Nephron progenitor cell (in vitro differentiated cells): ENCODE results near the gene SMCO4.

Source experiments
- DNase-seq: peaks from one replicate; pipeline ENCODE4 v3.0.0; 2021
- H3K27ac Mint-ChIP-seq: 2 replicates; pipeline ENCODE4 v1.8.0; 2021; ENCODE audit warnings: mild to moderate bottlenecking, moderate library complexity, mixed read lengths
- H3K27me3 Mint-ChIP-seq: 2 replicates; pipeline ENCODE4 v1.8.0; 2021; ENCODE audit warnings: mild to moderate bottlenecking, low read depth, mixed read lengths; ENCODE audit not compliant: poor library complexity
- H3K36me3 Mint-ChIP-seq: 2 replicates; pipeline ENCODE4 v1.8.0; 2021; ENCODE audit warnings: low read depth, mixed read lengths
- H3K4me1 Mint-ChIP-seq: 2 replicates; pipeline ENCODE4 v1.8.0; 2021; ENCODE audit warnings: mixed read lengths
- H3K4me3 Mint-ChIP-seq: 2 replicates; pipeline ENCODE4 v1.8.0; 2021; ENCODE audit warnings: mild to moderate bottlenecking, moderate library complexity, mixed read lengths
- H3K9me3 Mint-ChIP-seq: 2 replicates; pipeline ENCODE4 v1.8.0; 2021; ENCODE audit warnings: mild to moderate bottlenecking, moderate library complexity, mixed read lengths
- TF ChIP-seq, protein P1 (sequence below): fragments of 200-600 bp; sonication (generic); IDR thresholded peaks from 2 replicates; pipeline ENCODE4 v1.5.0; 2021; ENCODE audit warnings: antibody characterized with exemption

Gene SMCO4

DNA sequence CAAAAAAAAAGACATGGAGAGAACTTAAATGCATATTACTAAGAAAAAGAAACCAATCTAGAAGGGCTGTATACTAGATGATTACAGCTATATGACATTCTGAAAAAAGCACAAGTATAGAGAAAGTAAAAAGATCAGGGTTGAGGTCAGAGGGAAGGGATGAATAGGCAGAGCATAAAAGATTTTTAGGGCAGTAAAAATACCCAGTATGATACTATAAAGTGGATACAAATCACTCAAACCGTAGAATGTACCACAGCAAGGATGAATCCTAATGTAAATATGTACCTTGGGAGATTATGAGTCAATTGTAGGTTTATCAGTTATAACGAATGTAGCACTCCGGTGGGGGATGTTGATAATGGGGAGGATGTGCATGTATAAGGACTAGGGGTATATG is 29.4 kb upstream of the SMCO4 start:
- Mint-ChIP-seq H3K9me3 (peaks cover under 1% of the 10 kb centered on the region), H3K27me3 (no peaks in the 10 kb centered on the region), H3K36me3 (no peaks in the 10 kb centered on the region), H3K4me3 (no peak overlapping the region), H3K4me1 (no peaks in the 10 kb centered on the region), H3K27ac (no peak overlapping the region)
- no peak for DNase-seq
- TF ChIP-seq, protein P1, sequence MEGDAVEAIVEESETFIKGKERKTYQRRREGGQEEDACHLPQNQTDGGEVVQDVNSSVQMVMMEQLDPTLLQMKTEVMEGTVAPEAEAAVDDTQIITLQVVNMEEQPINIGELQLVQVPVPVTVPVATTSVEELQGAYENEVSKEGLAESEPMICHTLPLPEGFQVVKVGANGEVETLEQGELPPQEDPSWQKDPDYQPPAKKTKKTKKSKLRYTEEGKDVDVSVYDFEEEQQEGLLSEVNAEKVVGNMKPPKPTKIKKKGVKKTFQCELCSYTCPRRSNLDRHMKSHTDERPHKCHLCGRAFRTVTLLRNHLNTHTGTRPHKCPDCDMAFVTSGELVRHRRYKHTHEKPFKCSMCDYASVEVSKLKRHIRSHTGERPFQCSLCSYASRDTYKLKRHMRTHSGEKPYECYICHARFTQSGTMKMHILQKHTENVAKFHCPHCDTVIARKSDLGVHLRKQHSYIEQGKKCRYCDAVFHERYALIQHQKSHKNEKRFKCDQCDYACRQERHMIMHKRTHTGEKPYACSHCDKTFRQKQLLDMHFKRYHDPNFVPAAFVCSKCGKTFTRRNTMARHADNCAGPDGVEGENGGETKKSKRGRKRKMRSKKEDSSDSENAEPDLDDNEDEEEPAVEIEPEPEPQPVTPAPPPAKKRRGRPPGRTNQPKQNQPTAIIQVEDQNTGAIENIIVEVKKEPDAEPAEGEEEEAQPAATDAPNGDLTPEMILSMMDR: no peak

DNA sequence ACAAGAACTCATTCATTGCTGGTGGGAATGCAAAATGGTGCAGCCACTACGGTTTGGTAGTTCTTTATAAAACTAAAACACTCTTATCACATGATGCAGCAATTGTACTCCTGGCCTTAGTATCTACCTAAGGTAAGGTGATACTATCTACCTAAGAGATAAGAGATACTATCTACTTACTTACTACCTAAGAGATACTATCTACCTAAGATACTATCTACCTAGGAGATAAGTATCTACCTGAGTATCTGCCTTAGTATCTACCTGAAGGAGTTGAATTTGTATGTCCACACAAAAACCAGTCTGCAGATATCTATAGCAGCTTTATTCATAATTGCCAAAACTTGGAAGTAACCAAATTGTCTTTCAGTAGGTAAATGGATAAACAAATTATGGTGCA is 29.0 kb upstream of the SMCO4 start:
- H3K27me3 Mint-ChIP-seq: no peaks in the 10 kb centered on the region
- H3K27ac Mint-ChIP-seq: no peak overlapping the region
- H3K36me3 Mint-ChIP-seq: no peaks in the 10 kb centered on the region
- no peak for DNase-seq
- no peaks in the 10 kb centered on the region for H3K9me3 Mint-ChIP-seq
- no peak overlapping the region for H3K4me3 Mint-ChIP-seq
- H3K4me1 Mint-ChIP-seq: peaks cover under 1% of the 10 kb centered on the region
- TF ChIP-seq, protein P1: no peak

DNA sequence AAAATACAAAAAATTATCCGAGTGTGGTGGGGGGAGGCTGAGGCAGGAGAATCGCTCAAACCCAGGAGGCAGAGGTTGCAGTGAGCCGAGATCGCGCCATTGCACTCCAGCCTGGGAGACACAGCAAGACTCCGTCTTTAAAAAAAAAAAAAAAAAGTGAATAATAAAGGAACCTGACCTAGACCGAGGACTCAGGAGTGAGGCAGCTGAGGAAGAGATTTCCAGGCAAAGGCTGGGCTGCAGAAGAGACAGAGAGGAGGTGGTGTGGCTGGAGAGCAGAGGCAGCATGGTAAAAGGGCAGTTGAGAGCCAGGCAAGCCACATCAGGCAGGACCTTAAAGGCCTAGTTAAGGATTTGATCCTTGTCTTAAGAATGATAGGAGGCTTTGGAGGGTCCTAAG is 28.4 kb upstream of the SMCO4 start:
- Mint-ChIP-seq H3K27me3 (no peaks in the 10 kb centered on the region), H3K4me1 (peaks cover 4% of the 10 kb centered on the region), H3K4me3 (no peak overlapping the region), H3K9me3 (no peaks in the 10 kb centered on the region), H3K36me3 (no peaks in the 10 kb centered on the region), H3K27ac (no peak overlapping the region)
- DNase-seq: no peak
- TF ChIP-seq, protein P1: no peak

DNA sequence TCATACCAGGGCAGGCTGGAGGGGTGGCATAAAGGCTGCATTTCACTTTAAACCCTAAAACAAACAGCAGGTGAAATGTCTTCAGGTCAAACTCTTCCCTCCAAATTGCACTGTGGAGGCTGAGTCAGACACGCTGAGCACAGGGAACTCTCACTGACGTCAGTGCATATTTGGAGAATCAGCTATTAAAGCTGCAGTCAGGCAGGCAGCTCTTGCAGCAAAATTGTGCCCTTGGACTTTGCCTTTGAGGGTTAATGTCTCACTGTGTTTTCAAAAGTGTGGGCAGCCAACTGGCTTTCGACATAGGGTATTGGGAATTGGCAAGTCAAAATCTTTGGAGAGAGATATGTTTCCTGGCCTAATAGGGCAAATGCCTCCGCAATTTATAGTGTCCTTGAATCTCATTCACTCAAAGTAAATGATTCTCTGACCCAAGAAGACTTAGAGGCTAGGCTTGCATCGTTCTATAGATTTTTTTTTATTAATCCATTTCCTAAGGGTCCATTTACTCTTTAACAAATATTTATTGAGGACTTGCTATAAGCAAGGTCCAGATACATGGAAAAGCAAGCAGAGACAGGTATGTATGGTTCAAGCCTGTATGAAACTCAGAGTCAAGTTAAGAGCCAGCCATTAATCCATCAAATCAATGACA is 27.7 kb upstream of the SMCO4 start:
- Mint-ChIP-seq H3K4me1 (peaks cover 4% of the 10 kb centered on the region), H3K36me3 (no peaks in the 10 kb centered on the region), H3K27ac (no peak overlapping the region), H3K4me3 (no peak overlapping the region), H3K27me3 (peaks cover under 1% of the 10 kb centered on the region), H3K9me3 (no peaks in the 10 kb centered on the region)
- TF ChIP-seq, protein P1: no peak
- DNase-seq: no peak

DNA sequence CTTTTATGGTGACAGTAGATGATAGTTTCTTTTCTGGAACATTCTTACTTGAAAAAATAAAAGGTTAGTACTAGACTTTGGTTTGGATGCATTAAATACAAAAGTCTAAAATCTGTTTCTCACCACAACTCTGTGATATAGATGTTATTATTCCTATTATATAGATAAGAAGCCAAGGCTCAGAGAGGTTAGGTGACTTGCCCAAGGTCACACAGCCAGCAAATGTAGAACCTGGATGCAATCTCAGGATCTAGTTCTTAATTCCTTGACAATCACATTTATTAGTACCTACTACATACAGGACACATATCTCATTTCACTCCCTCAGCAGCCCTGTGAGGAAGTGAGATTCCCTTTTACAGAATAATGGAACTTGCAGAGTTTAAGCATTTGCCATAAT is 26.3 kb upstream of the SMCO4 start:
- Mint-ChIP-seq H3K36me3 (no peaks in the 10 kb centered on the region), H3K27me3 (peaks cover 4% of the 10 kb centered on the region), H3K4me3 (no peak overlapping the region), H3K27ac (no peak overlapping the region), H3K4me1 (peaks cover 4% of the 10 kb centered on the region), H3K9me3 (no peaks in the 10 kb centered on the region)
- DNase-seq: no peak
- TF ChIP-seq, protein P1: no peak

DNA sequence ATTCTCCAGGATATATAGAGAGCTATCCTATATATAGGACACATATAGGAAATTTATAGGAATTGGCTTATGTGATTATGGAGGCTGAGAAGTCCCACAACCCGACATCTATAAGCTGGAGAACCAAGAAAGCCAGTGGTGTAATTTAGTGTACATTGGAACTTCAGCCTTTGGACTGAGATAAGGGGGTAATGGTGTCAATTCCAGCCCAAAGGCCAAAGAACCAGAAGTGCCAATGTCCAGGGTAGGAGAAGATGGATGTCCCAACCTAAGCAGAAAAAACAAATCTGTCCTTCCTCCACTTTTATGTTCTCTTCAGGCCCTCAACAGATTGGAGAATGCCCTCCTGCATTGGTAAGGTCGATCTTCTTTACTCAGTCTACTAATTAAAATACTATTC is 25.5 kb upstream of the SMCO4 start:
- Mint-ChIP-seq H3K4me1 (peaks cover 4% of the 10 kb centered on the region), H3K27ac (no peak overlapping the region), H3K27me3 (peaks cover 4% of the 10 kb centered on the region), H3K4me3 (no peak overlapping the region), H3K9me3 (no peaks in the 10 kb centered on the region), H3K36me3 (no peaks in the 10 kb centered on the region)
- TF ChIP-seq, protein P1: no peak
- DNase-seq: no peak
